GM10266 (cell line): ENCODE data around the gene RUNDC1.
A peak's percentile ranks its signal among the peaks of the same experiment; 100 is the strongest.
"Not testable (repeated sequence)": the region's sequence is repeated elsewhere in the genome, so short reads cannot be mapped to it uniquely, and the experiment has no call there.

Source experiments
- DNase-seq: peaks from one replicate; pipeline ENCODE4 v3.0.0; 2012; ENCODE audit errors: extremely low spot score
- CTCF ChIP-seq: IDR thresholded peaks from 2 replicates; pipeline ENCODE4 v1.5.1; 2012; ENCODE audit warnings: mild to moderate bottlenecking, low read depth; ENCODE audit not compliant: control insufficient read depth, insufficient read depth; ENCODE audit errors: missing control alignments

The RUNDC1 gene

GRCh38 chr17:42964161-42964932, 16.0 kb upstream of the RUNDC1 start, which contains the start of gene AARSD1:
Gene AARSD1, minus strand, starts transcription at chr17:42964454. Its CDS starts 14 bp downstream, at chr17:42964440.
- peak; percentile 89 for DNase-seq
- no peak for TF ChIP-seq CTCF

GRCh38 chr17:42967925-42968324, 12.4 kb upstream of the RUNDC1 start:
- TF ChIP-seq CTCF, result no peak
- DNase-seq, result no peak

- DNase-seq, result no peak
- no peak for TF ChIP-seq CTCF
These were observed 11.3 kb upstream of the RUNDC1 start for GRCh38 chr17:42969001-42969581.

GRCh38 chr17:42971589-42971988, 8.8 kb upstream of the RUNDC1 start:
- DNase-seq, result no peak

GRCh38 chr17:42973323-42973722, 7.0 kb upstream of the RUNDC1 start:
- DNase-seq, result not testable (repeated sequence)

More at GRCh38 chr17:42971589-42971988, 8.8 kb upstream of the RUNDC1 start:
- no peak for TF ChIP-seq CTCF

GRCh38 chr17:42975265-42975664, 5.1 kb upstream of the RUNDC1 start:
- no peak for TF ChIP-seq CTCF
- peak; percentile 21 for DNase-seq

GRCh38 chr17:42975701-42976100, 4.7 kb upstream of the RUNDC1 start:
- not testable (repeated sequence) for DNase-seq

- peak; percentile 89 for DNase-seq
- TF ChIP-seq CTCF, result no peak
These were observed 673 bp upstream of the RUNDC1 start, which contains the start of gene PTGES3L for GRCh38 chr17:42979511-42980273. Gene PTGES3L, minus strand, starts transcription at chr17:42980080. Its CDS starts 27 bp downstream, at chr17:42980053.
